Ureter (tissue), 1 donor: ENCODE results near the gene KRABD2.
"Not testable (repeated sequence)": the region's sequence is repeated elsewhere in the genome, so short reads cannot be mapped to it uniquely, and the experiment has no call there.

ENCODE experiments used
- DNase-seq: peaks from one replicate; pipeline ENCODE4 v3.0.0-alpha.2; 2020; ENCODE audit warnings: low spot score
- donor health status: DM: yes; HTN: yes; CAD: no.

KRABD2 gene

GRCh38 chr17:8360751-8361150 is 15.8 kb downstream of the KRABD2 start:
- DNase-seq: no peak

- no peak for DNase-seq
Observed at GRCh38 chr17:8360260-8360659, 16.2 kb downstream of the KRABD2 start.

- DNase-seq: no peak
Observed at GRCh38 chr17:8359769-8360168, 16.7 kb downstream of the KRABD2 start.

GRCh38 chr17:8357910-8358309 is 18.6 kb downstream of the KRABD2 start:
- DNase-seq: no peak

- no peak for DNase-seq
Observed at GRCh38 chr17:8354236-8354635, 22.3 kb downstream of the KRABD2 start.

GRCh38 chr17:8353736-8354135 is 22.8 kb downstream of the KRABD2 start:
- DNase-seq: no peak

GRCh38 chr17:8350339-8350738 is 26.2 kb downstream of the KRABD2 start:
- DNase-seq: no peak

- DNase-seq: not testable (repeated sequence)
Observed at GRCh38 chr17:8347001-8347400, 29.5 kb downstream of the KRABD2 start.

GRCh38 chr17:8345951-8346665 is 30.4 kb downstream of the KRABD2 start:
- DNase-seq: peak; percentile 61

GRCh38 chr17:8345052-8345690 is 31.3 kb downstream of the KRABD2 start:
- DNase-seq: no peak

GRCh38 chr17:8341456-8341855 is 35.0 kb downstream of the KRABD2 start:
- no peak for DNase-seq

GRCh38 chr17:8339540-8339939 is 37.0 kb downstream of the KRABD2 start, which contains the start of gene ODF4:
ODF4 (plus strand) TSS chr17:8339840; CDS start chr17:8340052, 212 bp downstream.
- DNase-seq: no peak

GRCh38 chr17:8338753-8339140 is 37.8 kb downstream of the KRABD2 start:
- no peak for DNase-seq

- no peak for DNase-seq
Observed at GRCh38 chr17:8337802-8338752, 38.4 kb downstream of the KRABD2 start.

- DNase-seq: no peak
Observed at GRCh38 chr17:8333281-8333680, 43.2 kb downstream of the KRABD2 start.

GRCh38 chr17:8332688-8333087 is 43.8 kb downstream of the KRABD2 start:
- no peak for DNase-seq

- no peak for DNase-seq
Observed at GRCh38 chr17:8332128-8332527, 44.4 kb downstream of the KRABD2 start.

- DNase-seq: no peak
Observed at GRCh38 chr17:8327303-8327649, 49.2 kb downstream of the KRABD2 start.
